Caco-2 (cell line): Measurements from ENCODE around the gene SETD5. TPM values are rescaled to one million over a fixed set of nuclear protein-coding genes. Genes with fewer than 3 reads are reported as not detected.

Experiments used
- BruUV-seq: library from RNA; stranded (reverse); fragments of 400-500 nt; replicated peaks from 2 replicates; lab custom pipeline; 2021; lab: Mats Ljungman, UMichigan
- CTCF ChIA-PET: fragments of 300-600 bp; sonication (Branson Sonifier 250); formaldehyde crosslinking; loops from one replicate; lab custom pipeline; 2022; ENCODE audit warnings: antibody characterized with exemption; lab: Charles Lee
- POLR2A ChIA-PET: fragments of 300-600 bp; sonication (Branson Sonifier 250); formaldehyde crosslinking; loops from one replicate; lab custom pipeline; 2022; ENCODE audit warnings: antibody characterized with exemption; lab: Charles Lee
- DNase-seq, 2 experiments: peaks; one replicate each; pipeline versions ENCODE4 v3.0.0 to v3.0.0-alpha.2; 2020 to 2022
- H3K27me3 ChIP-seq: replicated peaks from 2 replicates; pipeline ENCODE4 v1.6.0; 2011; ENCODE audit warnings: low read length; ENCODE audit not compliant: control insufficient read depth, insufficient read depth
- H3K36me3 ChIP-seq: 2 replicates; pipeline ENCODE4 v1.5.1; 2011; ENCODE audit warnings: low read length; ENCODE audit not compliant: control insufficient read depth, insufficient read depth
- H3K4me1 ChIP-seq: fragments of 250-450 bp; sonication (Bioruptor Pico); 2 replicates; pipeline ENCODE4 v1.5.1; 2020; ENCODE audit warnings: mild to moderate bottlenecking
- H3K4me3 ChIP-seq: 2 replicates; pipeline ENCODE4 v1.5.1; 2011; ENCODE audit warnings: low read depth, mild to moderate bottlenecking, control low read depth, low read length
- H3K9me3 ChIP-seq: fragments of 250-450 bp; sonication (Bioruptor Pico); 2 replicates; pipeline ENCODE4 v1.5.1; 2020; ENCODE audit warnings: mild to moderate bottlenecking, moderate library complexity
- H3K27ac Mint-ChIP-seq: one replicate; pipeline ENCODE4 v1.8.0; 2022; ENCODE audit warnings: mixed read lengths; ENCODE audit not compliant: unreplicated experiment
- H3K27me3 Mint-ChIP-seq: one replicate; pipeline ENCODE4 v1.8.0; 2022; ENCODE audit warnings: mixed read lengths; ENCODE audit not compliant: insufficient read depth, unreplicated experiment
- H3K36me3 Mint-ChIP-seq: one replicate; pipeline ENCODE4 v1.8.0; 2022; ENCODE audit warnings: mild to moderate bottlenecking, mixed read lengths; ENCODE audit not compliant: insufficient read depth, unreplicated experiment
- H3K4me1 Mint-ChIP-seq: one replicate; pipeline ENCODE4 v1.8.0; 2022; ENCODE audit warnings: low read depth, mixed read lengths; ENCODE audit not compliant: unreplicated experiment
- H3K4me3 Mint-ChIP-seq: one replicate; pipeline ENCODE4 v1.8.0; 2022; ENCODE audit warnings: mild to moderate bottlenecking, moderate library complexity, mixed read lengths; ENCODE audit not compliant: unreplicated experiment
- H3K9me3 Mint-ChIP-seq: one replicate; pipeline ENCODE4 v1.8.0; 2022; ENCODE audit warnings: mixed read lengths; ENCODE audit not compliant: unreplicated experiment
- intact Hi-C: fragments of 100-400 bp; cut with micrococcal nuclease; formaldehyde crosslinking; loops from one replicate; pipeline ENCODE4 v1.10.0; 2022; ENCODE audit not compliant: unreplicated experiment
- total RNA-seq: library from RNA; stranded (reverse); gene quantifications from 2 replicates; pipeline ENCODE4 v1.2.3, GENCODE V29; 2022
- TF ChIP-seq, protein P1 (sequence below), 2 experiments: fragments of 200-600 bp in 1 of 2; IDR thresholded peaks; 1 replicate in 1 of 2; 2 replicates in 1 of 2; pipeline versions ENCODE4 v1.5.1 to v1.8.0; 2011 to 2022; ENCODE audit warnings: antibody characterized with exemption in 1 of 2, control low read depth in 1 of 2, inconsistent platforms in 1 of 2, low read depth in 1 of 2, low read length in 1 of 2, mild to moderate bottlenecking in 1 of 2, moderate library complexity in 1 of 2; ENCODE audit not compliant: insufficient read depth in 1 of 2, severe bottlenecking in 1 of 2, unreplicated experiment in 1 of 2

SETD5 gene
- total RNA-seq, 1 experiment from 2014 or later: 140 TPM

DNA sequence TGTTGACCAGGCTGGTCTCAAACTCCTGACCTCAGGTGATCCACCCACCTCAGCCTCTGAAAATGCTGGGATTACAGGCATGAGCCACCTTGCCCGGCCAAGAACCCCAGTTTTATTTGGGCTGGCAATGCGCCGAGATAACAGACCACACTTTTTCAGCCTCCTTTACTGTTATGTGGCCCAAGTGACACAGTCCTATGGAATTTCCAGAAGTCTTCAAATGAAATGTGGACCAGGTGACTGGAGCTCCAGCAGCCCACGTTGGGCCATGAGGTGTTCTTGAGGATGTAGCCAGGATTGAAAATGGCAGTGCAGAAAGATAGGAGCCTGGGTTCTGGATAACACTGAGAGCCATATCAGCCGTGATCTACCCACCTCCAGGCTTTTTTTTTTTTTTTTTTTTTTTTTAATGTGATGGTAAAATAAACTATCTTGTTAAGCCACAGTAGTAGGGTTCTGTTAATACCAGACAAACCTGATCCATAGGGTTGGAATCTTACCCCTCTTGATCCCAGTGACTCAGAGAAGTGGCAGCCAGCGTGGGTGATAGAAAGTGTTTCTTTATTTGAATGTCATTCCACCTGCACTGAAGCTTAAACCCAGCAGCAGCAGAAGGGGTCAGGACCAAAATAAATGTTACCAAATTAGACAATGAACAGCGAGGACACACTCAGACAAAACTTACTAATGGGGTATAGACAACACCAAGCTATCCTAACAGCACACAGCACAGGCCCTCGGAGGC lies 100.6 kb downstream of the SETD5 start:
- no peak for DNase-seq
- H3K36me3 Mint-ChIP-seq: no peaks in the 10 kb centered on the region
- TF ChIP-seq, protein P1, sequence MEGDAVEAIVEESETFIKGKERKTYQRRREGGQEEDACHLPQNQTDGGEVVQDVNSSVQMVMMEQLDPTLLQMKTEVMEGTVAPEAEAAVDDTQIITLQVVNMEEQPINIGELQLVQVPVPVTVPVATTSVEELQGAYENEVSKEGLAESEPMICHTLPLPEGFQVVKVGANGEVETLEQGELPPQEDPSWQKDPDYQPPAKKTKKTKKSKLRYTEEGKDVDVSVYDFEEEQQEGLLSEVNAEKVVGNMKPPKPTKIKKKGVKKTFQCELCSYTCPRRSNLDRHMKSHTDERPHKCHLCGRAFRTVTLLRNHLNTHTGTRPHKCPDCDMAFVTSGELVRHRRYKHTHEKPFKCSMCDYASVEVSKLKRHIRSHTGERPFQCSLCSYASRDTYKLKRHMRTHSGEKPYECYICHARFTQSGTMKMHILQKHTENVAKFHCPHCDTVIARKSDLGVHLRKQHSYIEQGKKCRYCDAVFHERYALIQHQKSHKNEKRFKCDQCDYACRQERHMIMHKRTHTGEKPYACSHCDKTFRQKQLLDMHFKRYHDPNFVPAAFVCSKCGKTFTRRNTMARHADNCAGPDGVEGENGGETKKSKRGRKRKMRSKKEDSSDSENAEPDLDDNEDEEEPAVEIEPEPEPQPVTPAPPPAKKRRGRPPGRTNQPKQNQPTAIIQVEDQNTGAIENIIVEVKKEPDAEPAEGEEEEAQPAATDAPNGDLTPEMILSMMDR (IDR thresholded peaks at IDR 0.05; ENCODE audit: insufficient read depth in 1 of 2, low read depth in 1 of 2, low read length in 1 of 2, severe bottlenecking in 1 of 2, unreplicated experiment in 1 of 2): no peak
- H3K9me3 ChIP-seq: no peaks in the 10 kb centered on the region
- peaks cover 5% of the 10 kb centered on the region for H3K27me3 Mint-ChIP-seq
- BruUV-seq: no TSS peak
- no peaks in the 10 kb centered on the region for H3K9me3 Mint-ChIP-seq
- no peaks in the 10 kb centered on the region for H3K36me3 ChIP-seq
- no peak overlapping the region for H3K4me3 Mint-ChIP-seq
- no peak overlapping the region for H3K27ac Mint-ChIP-seq
- POLR2A ChIA-PET: no interaction called here
- H3K4me3 ChIP-seq: no peak overlapping the region
- no peaks in the 10 kb centered on the region for H3K4me1 ChIP-seq
- intact Hi-C loops: no loop called here
- CTCF ChIA-PET: no interaction called here
- no peaks in the 10 kb centered on the region for H3K27me3 ChIP-seq
- no peaks in the 10 kb centered on the region for H3K4me1 Mint-ChIP-seq

DNA sequence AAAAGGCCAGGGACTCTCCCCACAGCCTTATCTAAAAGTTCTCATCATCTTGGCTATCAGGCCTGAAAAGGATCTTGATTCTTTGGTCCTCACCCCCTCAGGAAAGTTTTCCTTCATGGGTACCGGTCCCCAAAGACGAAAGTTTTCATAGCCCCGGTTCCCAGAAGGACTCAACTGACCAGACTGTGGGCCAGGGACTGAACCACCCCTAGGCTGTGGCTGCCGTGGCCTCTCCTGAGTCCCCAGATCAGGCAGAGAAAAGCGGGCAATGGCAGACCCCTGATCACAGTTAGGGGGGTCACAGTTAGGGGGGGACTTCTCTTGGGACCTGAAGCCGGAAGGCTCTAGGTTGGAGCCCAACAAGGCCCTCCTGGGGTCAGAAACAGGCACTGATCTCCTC lies 101.4 kb downstream of the SETD5 start:
- intact Hi-C loops: no loop called here
- Histone ChIP-seq H3K9me3 (no peaks in the 10 kb centered on the region), H3K4me1 (no peaks in the 10 kb centered on the region), H3K36me3 (no peaks in the 10 kb centered on the region), H3K4me3 (no peak overlapping the region), H3K27me3 (no peaks in the 10 kb centered on the region)
- Mint-ChIP-seq H3K27me3 (peaks cover 5% of the 10 kb centered on the region), H3K27ac (no peak overlapping the region), H3K9me3 (no peaks in the 10 kb centered on the region), H3K4me1 (no peaks in the 10 kb centered on the region), H3K4me3 (no peak overlapping the region), H3K36me3 (no peaks in the 10 kb centered on the region)
- no peak for DNase-seq
- CTCF ChIA-PET: no interaction called here
- POLR2A ChIA-PET: no interaction called here
- no TSS peak for BruUV-seq
- TF ChIP-seq, protein P1 (IDR thresholded peaks at IDR 0.05; ENCODE audit: insufficient read depth in 1 of 2, low read depth in 1 of 2, low read length in 1 of 2, severe bottlenecking in 1 of 2, unreplicated experiment in 1 of 2): no peak

DNA sequence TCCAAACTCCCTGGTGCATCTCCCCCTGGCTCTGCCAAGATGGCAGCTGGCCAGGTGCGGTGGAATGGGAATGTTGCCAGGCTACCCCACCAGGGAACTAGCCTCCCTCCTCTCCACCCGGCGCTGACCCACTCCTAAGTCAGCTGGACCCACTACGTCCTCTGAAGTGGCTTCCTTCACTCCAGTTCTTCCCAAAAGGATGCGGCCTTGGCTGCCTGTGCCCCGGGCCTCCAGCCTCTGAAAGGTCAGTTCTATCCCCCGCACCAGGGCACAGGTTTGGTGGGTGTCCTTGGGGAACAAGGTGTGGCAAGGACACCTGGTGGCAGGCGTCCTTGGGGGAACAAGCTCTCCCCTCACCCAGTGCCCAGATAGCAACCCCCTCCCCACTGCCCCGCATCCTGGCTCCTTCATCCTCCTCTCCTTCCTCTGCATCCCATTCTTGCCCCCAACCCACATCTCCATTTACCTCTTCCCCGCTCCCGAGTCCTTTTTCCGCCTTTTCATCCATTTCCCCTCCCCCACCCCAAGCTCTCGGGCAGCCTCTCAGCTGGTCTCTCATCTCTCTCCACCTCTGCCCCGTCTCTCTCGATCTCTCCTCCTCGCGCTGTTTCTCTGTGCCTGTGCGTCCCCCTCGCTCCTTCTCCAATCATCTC lies 102.2 kb downstream of the SETD5 start:
- Histone ChIP-seq H3K9me3 (no peaks in the 10 kb centered on the region), H3K36me3 (no peaks in the 10 kb centered on the region), H3K27me3 (no peaks in the 10 kb centered on the region), H3K4me1 (no peaks in the 10 kb centered on the region), H3K4me3 (no peak overlapping the region)
- Mint-ChIP-seq H3K4me3 (no peak overlapping the region), H3K4me1 (no peaks in the 10 kb centered on the region), H3K36me3 (no peaks in the 10 kb centered on the region), H3K9me3 (no peaks in the 10 kb centered on the region), H3K27me3 (peaks cover 5% of the 10 kb centered on the region), H3K27ac (no peak overlapping the region)
- no peak for DNase-seq
- ChIA-PET POLR2A (no interaction called here), CTCF (interaction anchor here (1.1 kb wide), 1 partner anchor 145 kb away, joined by 3 read pairs; no protein-coding TSS in a partner anchor)
- BruUV-seq: no TSS peak
- intact Hi-C loops: loop anchor here (5.0 to 10.0 kb wide), 2 partner anchors 173 to 205 kb away; partner anchors contain the start of gene CPNE9
- TF ChIP-seq, protein P1 (IDR thresholded peaks at IDR 0.05; ENCODE audit: insufficient read depth in 1 of 2, low read depth in 1 of 2, low read length in 1 of 2, severe bottlenecking in 1 of 2, unreplicated experiment in 1 of 2): no peak
